A673 (cell line): Measurements from ENCODE around the gene MEGF6. TPM values are rescaled to one million over a fixed set of nuclear protein-coding genes. Genes with fewer than 3 reads are reported as not detected.

Source experiments
- BruUV-seq: library from RNA; stranded (reverse); fragments of 400-500 nt; replicated peaks from 2 replicates; lab custom pipeline; 2021; lab: Mats Ljungman, UMichigan
- CTCF ChIA-PET: fragments of 300-600 bp; sonication (Branson Sonifier 250); formaldehyde crosslinking; loops from one replicate; lab custom pipeline; 2022; ENCODE audit warnings: antibody characterized with exemption; lab: Charles Lee
- POLR2A ChIA-PET: fragments of 300-600 bp; sonication (Branson Sonifier 250); formaldehyde crosslinking; loops from one replicate; lab custom pipeline; 2022; ENCODE audit warnings: antibody characterized with exemption; ENCODE audit not compliant: low non-redundant PET; lab: Charles Lee
- DNase-seq: peaks from one replicate; pipeline ENCODE4 v3.0.0-alpha.2; 2015; ENCODE audit warnings: low spot score
- H3K27ac ChIP-seq: fragments of 200-600 bp; sonication (generic); 2 replicates; pipeline ENCODE4 v1.5.1; 2016; ENCODE audit warnings: mixed run types, low read depth, mild to moderate bottlenecking, mixed read lengths, antibody characterized with exemption, low read length; ENCODE audit not compliant: poor library complexity, severe bottlenecking
- H3K27me3 ChIP-seq: fragments of 200-600 bp; sonication (generic); replicated peaks from 2 replicates; pipeline ENCODE4 v1.6.1; 2017; ENCODE audit warnings: mixed run types, low read depth, mild to moderate bottlenecking, mixed read lengths, antibody characterized with exemption, low read length; ENCODE audit not compliant: insufficient read depth, poor library complexity
- H3K36me3 ChIP-seq: fragments of 200-600 bp; sonication (generic); 2 replicates; pipeline ENCODE4 v1.6.1; 2016; ENCODE audit warnings: mixed run types, mild to moderate bottlenecking, mixed read lengths, antibody characterized with exemption, low read length; ENCODE audit not compliant: insufficient read depth, poor library complexity, severe bottlenecking
- H3K4me1 ChIP-seq: fragments of 200-600 bp; sonication (generic); 2 replicates; pipeline ENCODE4 v1.6.1; 2017; ENCODE audit warnings: mixed run types, mild to moderate bottlenecking, mixed read lengths, antibody characterized with exemption, low read length; ENCODE audit not compliant: insufficient read depth, poor library complexity, severe bottlenecking
- H3K4me3 ChIP-seq: fragments of 200-600 bp; sonication (generic); 2 replicates; pipeline ENCODE4 v1.5.1; 2016; ENCODE audit warnings: low read depth, mixed run types, mild to moderate bottlenecking, mixed read lengths, low read length; ENCODE audit not compliant: poor library complexity, severe bottlenecking
- H3K9me3 ChIP-seq: fragments of 200-600 bp; sonication (generic); 2 replicates; pipeline ENCODE4 v1.6.1; 2016; ENCODE audit warnings: mixed run types, low read depth, mild to moderate bottlenecking, mixed read lengths, antibody characterized with exemption, low read length; ENCODE audit not compliant: poor library complexity, severe bottlenecking
- EZH2 ChIP-seq: fragments of 200-600 bp; sonication (generic); IDR thresholded peaks from 2 replicates; pipeline ENCODE4 v1.6.1; 2017; ENCODE audit warnings: borderline replicate concordance, low read depth, mild to moderate bottlenecking, mixed read lengths, antibody characterized with exemption, low read length; ENCODE audit not compliant: poor library complexity, severe bottlenecking
- intact Hi-C: fragments of 100-400 bp; cut with micrococcal nuclease; formaldehyde crosslinking; loops from one replicate; pipeline ENCODE4 v1.10.0; 2022; ENCODE audit not compliant: unreplicated experiment
- total RNA-seq: library from RNA; stranded (reverse); gene quantifications from 2 replicates; pipeline ENCODE4 v1.2.3, GENCODE V29; 2021
- TF ChIP-seq, protein P1 (sequence below): fragments of 300-800, 200-600 bp; sonication (generic); conservative IDR thresholded peaks from 2 replicates; pipeline ENCODE4 v1.5.1; 2017; ENCODE audit warnings: low read depth, mild to moderate bottlenecking, antibody characterized with exemption, low read length, moderate library complexity, mixed read lengths

Gene MEGF6
- total RNA-seq, 1 experiment from 2014 or later, result 2.8 TPM

DNA sequence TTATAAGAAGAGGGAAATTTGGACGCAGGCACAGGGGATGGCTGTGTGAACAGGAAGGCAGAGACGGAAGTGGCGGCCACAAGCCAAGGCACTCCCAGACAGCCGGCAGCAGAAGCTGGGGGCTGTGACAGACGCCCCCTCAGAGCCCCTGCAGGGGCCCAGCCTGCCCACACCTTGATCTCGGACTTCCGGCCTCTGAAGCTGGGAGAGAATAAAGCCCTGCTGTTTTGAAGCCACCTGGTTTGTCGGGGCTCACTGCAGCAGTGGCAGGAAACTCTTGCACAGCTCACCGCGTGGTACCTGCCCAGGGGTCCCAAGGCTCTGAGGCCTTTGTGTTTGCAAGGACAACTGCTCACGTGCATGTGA is 13.7 kb downstream of the MEGF6 start:
- POLR2A ChIA-PET, result no interaction called here
- TF ChIP-seq, protein P1, sequence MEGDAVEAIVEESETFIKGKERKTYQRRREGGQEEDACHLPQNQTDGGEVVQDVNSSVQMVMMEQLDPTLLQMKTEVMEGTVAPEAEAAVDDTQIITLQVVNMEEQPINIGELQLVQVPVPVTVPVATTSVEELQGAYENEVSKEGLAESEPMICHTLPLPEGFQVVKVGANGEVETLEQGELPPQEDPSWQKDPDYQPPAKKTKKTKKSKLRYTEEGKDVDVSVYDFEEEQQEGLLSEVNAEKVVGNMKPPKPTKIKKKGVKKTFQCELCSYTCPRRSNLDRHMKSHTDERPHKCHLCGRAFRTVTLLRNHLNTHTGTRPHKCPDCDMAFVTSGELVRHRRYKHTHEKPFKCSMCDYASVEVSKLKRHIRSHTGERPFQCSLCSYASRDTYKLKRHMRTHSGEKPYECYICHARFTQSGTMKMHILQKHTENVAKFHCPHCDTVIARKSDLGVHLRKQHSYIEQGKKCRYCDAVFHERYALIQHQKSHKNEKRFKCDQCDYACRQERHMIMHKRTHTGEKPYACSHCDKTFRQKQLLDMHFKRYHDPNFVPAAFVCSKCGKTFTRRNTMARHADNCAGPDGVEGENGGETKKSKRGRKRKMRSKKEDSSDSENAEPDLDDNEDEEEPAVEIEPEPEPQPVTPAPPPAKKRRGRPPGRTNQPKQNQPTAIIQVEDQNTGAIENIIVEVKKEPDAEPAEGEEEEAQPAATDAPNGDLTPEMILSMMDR, result no peak
- TF ChIP-seq EZH2, result no peak
- no peak overlapping the region for H3K4me3 ChIP-seq

DNA sequence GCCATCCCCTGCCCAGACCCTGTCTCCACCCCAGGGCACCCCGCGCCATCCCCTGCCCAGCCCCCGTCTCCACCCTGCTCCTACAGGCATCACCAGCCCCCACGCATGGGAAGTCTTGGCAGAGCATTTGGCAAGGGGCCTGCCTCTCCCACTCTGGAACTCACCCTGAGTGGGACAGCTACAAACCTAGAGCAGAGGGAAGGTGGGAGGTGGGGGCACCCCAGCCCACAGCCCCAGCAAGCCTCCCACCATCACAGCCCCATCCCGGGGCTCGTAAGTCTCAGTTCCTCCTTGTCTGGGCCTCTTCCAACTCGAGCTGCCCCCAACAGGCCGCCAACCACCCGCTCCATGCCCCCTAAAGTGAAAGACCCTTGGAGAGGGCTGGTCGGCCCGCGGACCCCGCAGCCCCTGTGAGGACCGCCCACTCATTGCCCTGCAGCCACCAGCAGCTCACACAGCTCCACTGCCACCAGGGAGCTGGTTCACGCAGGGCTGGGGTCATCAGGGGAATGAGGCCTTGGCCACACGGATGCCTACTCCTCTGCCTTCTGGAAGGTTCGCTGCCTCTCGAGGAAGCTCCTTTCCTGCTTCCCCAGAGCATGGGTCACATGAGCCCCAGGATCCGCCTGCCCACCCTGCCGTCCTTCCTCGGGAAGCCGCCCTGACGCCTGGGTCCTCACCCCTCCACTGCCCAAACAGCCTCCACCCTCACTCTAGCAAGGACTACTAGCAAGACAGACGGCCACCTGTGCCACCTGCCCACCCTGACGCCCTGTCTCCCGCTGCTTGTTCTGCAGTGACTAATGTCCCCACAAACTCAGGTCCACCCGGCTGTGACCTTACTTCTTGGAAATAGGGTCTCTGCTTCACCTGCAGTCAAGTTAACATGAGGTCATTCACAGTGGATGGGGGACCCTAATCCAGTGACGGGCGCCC is 14.4 kb downstream of the MEGF6 start:
- POLR2A ChIA-PET, result no interaction called here
- Histone ChIP-seq H3K4me1 (peaks cover 6% of the 10 kb centered on the region), H3K36me3 (no peaks in the 10 kb centered on the region), H3K9me3 (no peaks in the 10 kb centered on the region), H3K4me3 (no peak overlapping the region), H3K27ac (no peak overlapping the region), H3K27me3 (no peaks in the 10 kb centered on the region)
- intact Hi-C loops, result no loop called here
- no peak for TF ChIP-seq EZH2
- TF ChIP-seq, protein P1, result no peak
- DNase-seq, result no peak
- no TSS peak for BruUV-seq
- CTCF ChIA-PET, result no interaction called here

More for the DNA sequence above, 13.7 kb downstream of the MEGF6 start:
- CTCF ChIA-PET, result no interaction called here
- Histone ChIP-seq H3K9me3 (no peaks in the 10 kb centered on the region), H3K27ac (no peak overlapping the region), H3K36me3 (no peaks in the 10 kb centered on the region), H3K4me1 (peaks cover 6% of the 10 kb centered on the region), H3K27me3 (no peaks in the 10 kb centered on the region)
- intact Hi-C loops, result no loop called here
- DNase-seq, result no peak
- BruUV-seq, result no TSS peak

DNA sequence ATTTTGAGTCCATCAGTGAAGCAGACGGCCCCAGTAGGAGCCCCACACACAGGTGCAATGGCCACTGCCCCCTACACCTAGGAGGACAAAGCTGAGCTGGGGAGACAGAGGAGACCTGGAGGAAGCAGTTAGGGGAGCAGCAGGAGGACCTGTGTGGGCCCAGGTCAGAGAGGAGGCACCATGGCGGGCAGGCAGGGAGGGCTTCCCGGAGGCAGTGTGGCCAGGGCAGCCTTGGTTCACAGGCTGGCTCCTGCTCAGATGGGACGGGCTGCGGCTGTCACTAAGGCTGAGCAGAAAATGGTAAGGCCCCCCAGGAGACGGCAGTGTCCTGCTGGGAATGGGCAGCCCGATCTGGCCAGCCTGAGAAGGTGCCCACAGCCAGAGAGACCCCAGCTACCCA is 15.4 kb downstream of the MEGF6 start:
- CTCF ChIA-PET, result no interaction called here
- BruUV-seq, result no TSS peak
- no peak overlapping the region for H3K27ac ChIP-seq

More for the DNA sequence above, 15.4 kb downstream of the MEGF6 start:
- TF ChIP-seq, protein P1, result no peak
- TF ChIP-seq EZH2, result no peak
- no peak overlapping the region for H3K4me3 ChIP-seq
- H3K36me3 ChIP-seq, result no peaks in the 10 kb centered on the region
- peaks cover 6% of the 10 kb centered on the region for H3K4me1 ChIP-seq
- DNase-seq, result no peak
- no peaks in the 10 kb centered on the region for H3K9me3 ChIP-seq
- no peaks in the 10 kb centered on the region for H3K27me3 ChIP-seq
- POLR2A ChIA-PET, result no interaction called here
- intact Hi-C loops, result no loop called here
